Stimulated activated CD8-positive, alpha-beta memory T cell treated with anti-CD3 and anti-CD28 coated beads, Interleukin-15, amount 100 ng/mL, for 48 hours (primary cell): ENCODE measurements around the gene KRTDAP.
A peak's percentile ranks its signal among the peaks of the same experiment; 100 is the strongest.

ENCODE experiments used
- DNase-seq, 2 donors: peaks; one replicate each; pipeline ENCODE4 v3.0.0-alpha.2; 2020; ENCODE audit warnings: low read depth in 2 of 2

The KRTDAP gene

DNA sequence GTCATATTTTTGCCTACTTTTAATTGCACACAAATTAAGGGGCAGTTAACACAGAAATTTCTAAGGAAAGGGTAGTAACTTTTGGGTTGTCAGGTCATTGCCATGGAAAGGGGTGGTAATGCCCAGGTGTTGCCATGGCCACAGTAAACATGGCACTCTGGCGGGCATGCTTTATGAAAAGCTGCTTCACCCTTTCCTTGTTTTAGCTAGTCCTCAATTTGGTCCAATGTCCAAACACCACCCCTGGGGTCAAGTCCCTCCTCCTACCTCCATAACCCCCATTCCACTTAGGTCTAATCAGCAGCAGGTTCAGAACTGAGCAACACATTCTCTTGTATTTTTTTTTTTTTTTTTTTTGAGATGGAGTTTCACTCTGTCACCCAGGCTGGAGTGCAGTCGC lies 35.6 kb downstream of the KRTDAP start:
- DNase-seq, result no peak

DNA sequence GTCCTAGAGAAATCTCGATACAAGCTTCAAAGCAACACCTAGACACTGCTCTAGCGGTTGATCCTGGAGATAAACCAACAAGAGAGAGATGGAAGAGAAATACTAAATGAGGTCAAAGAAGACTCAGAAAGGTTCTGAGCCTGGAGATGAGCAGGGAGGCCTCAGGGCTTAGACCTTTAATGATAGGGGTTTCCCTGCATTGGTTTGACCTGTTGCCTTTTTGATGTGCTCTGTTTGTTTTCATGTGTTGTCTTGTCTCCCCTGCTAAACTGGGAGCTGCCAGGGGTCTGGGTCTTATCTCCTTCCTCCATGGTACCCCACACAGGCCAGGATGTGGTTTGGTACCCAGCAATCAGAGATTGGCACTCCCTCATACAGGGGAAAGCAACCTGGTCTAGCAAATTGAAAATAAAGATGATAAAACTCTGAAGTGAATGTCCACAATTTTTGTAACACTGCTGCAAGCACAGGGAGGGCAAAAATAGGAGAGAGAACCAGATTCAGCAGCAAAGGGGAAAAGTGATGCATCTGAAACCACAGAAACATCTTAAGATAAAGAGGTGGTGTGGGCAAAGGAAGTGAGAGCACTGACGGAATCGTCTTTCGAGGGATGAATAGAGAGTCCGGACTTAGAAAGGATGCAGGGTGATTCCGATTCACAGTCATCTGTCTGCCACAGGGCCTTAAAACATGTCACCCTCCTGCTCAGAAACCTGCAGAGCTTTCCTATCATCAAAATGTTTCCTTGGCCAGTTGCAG lies 38.7 kb downstream of the KRTDAP start:
- DNase-seq, result peak; percentile 21 to 27

DNA sequence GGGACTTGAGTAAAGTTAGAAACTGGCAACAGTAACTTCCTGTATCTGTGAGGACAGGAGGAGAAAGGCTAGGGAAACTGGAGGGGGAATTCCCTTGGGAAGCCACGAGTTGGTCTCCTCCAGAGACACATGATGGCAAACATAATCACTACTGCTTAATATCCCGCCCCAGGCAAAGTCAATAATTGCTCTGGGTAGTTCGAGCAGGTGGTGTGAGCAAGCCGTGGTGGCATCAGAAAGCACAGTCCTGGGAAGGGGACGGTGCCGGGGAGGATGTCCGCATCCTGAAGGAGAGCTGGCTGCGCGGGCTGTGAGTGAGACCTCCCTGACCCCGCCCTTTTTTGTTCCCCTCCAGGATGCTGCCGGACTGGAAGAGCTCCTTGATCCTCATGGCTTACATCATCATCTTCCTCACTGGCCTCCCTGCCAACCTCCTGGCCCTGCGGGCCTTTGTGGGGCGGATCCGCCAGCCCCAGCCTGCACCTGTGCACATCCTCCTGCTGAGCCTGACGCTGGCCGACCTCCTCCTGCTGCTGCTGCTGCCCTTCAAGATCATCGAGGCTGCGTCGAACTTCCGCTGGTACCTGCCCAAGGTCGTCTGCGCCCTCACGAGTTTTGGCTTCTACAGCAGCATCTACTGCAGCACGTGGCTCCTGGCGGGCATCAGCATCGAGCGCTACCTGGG lies 40.8 kb downstream of the KRTDAP start:
- no peak for DNase-seq

DNA sequence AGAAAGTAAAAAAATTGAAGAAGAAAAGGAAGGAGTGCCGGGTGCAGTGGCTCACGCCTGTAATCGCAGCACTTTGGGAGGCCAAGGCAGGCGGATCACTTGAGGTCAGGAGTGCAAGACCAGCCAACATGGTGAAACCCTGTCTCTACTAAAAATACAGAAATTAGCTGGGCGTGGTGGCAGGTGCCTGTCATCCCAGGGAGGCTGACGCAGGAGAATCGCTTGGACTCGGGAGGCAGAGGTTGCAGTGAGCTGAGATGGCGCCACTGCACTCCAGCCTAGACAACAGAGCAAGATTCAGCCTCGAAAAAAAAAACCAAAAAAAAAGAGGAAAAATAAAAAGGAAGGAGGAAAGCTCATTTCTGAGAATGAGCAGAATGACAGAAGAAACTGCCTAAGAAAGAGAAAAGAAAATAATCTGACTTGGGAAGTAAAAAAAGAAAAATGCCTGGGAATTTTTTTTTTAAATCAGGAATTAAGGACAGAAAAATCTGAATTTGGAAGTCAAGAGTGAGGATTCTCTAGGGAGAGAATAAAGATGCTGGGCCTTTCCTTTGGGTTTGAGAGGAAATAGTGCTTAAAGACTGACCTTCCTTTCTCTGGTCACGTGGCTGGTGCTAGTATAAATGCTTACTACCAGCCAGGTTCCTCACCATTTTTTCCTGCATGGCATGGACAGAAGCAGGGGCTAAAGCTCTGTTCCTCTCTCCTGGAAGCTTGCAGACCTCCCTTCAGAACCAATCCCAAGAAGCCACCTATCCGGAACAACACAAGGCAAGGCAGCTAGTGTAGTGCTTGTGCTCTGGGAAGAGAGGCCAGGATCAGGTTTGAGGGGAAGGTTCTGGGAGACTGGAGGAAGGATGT lies 42.4 kb downstream of the KRTDAP start, which contains the start of gene FFAR2:
Gene FFAR2 (plus strand): TSS at position 652 of the 864 bp plus-strand sequence. CDS start 1,458 bp downstream, outside the sequence.
- no peak for DNase-seq

DNA sequence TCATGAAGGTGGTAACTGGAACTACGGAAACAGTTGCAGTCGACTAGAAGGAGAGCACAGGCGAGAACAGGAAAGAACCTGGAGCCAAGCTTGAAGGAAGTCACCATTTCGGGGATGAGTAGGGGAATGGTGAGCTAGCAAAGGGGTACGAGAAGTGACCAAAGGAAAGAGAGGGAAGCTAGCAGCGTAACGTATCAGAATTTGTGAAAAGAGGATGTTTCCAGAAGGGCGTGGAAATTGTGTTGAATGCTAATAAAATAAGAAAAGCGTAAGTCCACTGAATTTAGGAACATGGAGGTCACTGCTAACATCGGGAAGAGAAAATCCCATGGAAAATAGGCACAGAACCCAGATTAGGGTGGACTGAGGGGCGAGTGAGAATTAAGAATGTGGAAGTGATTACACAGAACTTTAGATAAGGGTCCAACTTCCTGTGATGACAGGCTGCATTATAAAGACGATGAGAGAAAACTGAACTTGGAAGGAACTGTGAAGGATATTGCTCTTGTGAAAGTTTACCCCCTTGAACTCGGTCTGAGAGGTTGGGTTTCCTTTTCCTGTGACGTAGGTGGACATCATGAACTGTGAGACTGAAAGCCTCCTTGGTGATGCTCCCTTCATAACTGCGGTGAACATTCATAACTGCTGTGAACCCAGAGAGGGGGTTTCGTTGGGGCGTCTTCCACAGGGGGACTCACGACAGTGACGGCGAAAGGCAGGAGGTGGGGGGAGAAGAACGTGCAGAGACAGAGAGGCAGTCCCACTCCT lies 44.3 kb downstream of the KRTDAP start:
- peak in 1 of 2 donors; percentile 41 for DNase-seq

DNA sequence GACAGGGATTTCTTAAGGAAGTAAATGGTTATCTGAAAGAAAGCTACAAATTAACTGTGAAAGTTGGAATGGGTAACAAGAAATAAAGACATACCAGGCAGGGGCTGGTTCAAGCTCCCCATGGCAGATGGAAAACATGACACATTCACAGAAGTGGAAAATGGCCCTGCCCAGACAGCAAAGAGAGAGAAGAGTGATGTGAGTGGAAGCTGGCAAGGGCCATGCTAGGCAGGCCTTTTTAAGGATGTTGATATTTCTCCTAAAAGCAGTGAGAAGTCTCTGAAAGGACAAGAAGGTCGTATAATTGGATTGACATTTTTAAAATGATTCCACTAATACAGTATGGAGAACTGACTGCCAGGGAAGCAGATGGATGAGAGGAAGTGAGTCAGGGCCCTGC lies 45.5 kb downstream of the KRTDAP start:
- no peak for DNase-seq

DNA sequence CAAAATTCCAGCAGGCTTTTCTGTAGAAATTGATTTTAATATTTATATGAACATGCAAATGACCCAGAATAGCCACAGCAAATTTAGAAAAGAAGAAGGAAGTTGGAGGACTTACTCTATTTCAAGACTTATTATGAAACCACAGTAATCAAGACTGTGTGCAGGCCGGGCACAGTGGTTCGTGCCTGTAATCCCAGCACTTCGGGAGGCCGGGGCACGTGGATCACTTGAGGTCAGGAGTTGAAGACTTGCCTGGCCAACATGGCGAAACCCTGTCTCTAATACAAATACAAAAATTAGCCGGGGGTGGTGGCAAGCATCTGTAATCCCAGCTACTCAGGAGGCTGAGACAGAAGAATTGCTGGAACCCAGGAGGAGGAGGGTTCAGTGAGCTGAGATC lies 48.2 kb downstream of the KRTDAP start:
- no peak for DNase-seq

DNA sequence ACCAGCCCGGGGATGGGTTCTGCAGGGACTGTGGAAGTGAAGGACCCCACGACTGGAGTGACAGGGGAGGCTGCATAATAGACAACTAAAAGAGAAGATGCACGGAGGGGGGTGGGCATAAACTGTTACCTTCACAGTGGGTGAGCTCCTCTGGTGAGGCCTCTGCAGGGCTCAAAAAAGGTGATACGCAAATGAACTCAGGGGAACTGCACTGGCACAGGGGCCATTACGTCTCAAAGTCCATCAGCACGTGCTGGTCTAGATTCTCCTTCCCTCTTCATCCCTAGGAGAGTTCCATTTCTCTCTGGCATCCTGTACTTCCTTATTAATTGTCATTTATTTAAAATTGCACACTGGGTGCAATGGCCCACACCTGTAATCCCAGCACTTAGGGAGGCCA lies 50.3 kb downstream of the KRTDAP start:
- DNase-seq, result no peak

DNA sequence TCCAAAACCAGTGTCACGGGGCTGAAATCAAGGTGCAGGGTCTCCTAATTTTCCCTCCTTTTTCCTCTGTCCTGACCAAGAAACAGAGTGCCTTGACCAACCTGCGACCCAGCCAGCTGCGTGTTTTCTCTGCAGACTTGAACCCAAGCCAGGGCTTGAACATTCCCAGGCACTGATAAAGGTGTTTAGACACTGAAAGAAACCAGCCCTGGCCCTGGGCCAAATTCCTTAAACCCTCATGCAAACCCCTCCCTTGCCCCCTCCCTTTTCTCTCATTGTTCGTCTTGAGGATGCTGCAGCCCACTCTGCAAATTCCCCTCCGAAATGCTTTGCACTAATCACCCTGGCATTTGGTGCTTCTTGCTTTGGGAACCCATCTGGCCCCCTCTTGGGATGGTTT lies 51.7 kb downstream of the KRTDAP start:
- no peak for DNase-seq

DNA sequence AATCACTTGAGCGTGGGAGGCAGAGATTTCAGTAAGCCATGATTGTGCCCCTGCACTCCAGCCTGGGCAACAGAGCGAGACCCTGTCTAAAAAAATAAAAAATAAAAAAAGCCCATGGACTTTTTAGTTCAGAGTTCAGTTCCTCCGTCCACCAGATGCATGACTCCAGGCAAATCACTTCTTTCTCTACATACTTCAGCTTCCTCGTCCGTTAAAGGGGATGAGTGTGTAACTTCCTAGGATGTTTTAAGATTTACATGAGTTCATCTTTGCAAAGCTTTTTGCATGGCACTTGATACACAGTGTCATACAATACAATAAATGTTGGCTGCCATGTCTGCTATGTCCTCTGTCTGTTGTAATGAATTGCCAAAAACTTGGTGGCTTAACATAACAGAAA lies 52.2 kb downstream of the KRTDAP start:
- no peak for DNase-seq

DNA sequence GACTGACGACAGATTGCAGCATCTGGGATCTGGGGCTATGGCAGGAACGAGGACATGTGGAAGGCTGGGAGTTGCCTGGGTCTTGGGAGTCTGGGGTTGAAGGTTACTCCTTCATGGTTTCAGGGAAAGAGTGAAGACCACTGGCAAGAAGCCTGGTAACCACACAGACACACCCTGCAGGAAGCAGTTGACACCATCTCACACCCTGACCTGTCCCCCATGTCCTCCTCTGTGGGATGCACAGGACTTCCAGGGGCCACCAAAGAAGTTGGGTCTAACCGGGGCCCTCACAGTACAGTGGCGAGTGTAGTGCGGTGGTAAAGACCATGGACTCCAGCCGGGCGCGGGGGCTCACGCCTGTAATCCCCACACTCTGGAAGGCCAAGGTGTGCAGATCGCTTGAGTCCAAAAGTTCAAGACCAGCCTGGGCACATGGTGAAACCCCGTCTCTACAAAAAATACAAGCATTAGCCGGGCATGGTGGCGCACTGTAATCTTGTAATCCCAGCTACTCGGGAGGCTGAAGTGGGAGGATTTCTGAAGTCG lies 52.8 kb downstream of the KRTDAP start:
- DNase-seq, result no peak
